GM12892 (cell line): ENCODE data around the gene RBM28.

Experiments used
- DNase-seq: peaks from one replicate; pipeline ENCODE4 v3.0.0; 2011; ENCODE audit not compliant: insufficient read length
- FAIRE-seq: peaks from 2 replicates; lab custom pipeline; 2011; peaks lifted over from hg19 to GRCh38; lab: Jason Lieb, UNC
- POLR2A ChIP-seq: IDR thresholded peaks from 2 replicates; pipeline ENCODE4 v1.6.1; 2011; ENCODE audit warnings: low read depth, low read length, control low read depth
- POLR2AphosphoS5 ChIP-seq: IDR thresholded peaks from 2 replicates; pipeline ENCODE4 v1.6.1; 2011; ENCODE audit warnings: low read depth, low read length, control low read depth
- TAF1 ChIP-seq: IDR thresholded peaks from 2 replicates; pipeline ENCODE4 v1.6.1; 2011; ENCODE audit warnings: low read depth, mild to moderate bottlenecking, control low read depth, low read length, borderline replicate concordance

Gene RBM28

GRCh38 chr7:128385988-128386925, 42.5 kb upstream of the RBM28 start:
- TF ChIP-seq POLR2A (no peak), POLR2AphosphoS5 (no peak), TAF1 (no peak)
- DNase-seq (no peak), FAIRE-seq (no peak)

DNA sequence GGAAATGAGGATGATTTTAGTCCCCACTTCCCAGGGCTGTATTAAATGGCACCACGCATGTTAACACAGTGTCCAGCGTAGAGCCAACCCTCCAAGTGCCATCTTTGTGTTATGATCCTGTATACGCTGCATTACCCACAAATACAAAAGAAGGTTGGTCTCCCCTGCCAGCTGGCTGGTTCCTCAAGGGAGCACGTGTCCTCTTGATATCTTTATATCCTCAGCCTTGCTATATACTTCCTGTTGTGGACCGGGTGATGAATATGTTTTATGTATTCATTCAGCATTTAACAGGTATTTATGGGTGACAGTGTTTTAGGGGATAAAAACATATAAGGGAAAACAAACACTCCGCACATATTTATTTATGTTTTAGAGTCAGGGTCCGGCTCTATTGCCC, 41.0 kb upstream of the RBM28 start:
- DNase-seq (no peak), FAIRE-seq (no peak)
- no peak for TF ChIP-seq POLR2A

DNA sequence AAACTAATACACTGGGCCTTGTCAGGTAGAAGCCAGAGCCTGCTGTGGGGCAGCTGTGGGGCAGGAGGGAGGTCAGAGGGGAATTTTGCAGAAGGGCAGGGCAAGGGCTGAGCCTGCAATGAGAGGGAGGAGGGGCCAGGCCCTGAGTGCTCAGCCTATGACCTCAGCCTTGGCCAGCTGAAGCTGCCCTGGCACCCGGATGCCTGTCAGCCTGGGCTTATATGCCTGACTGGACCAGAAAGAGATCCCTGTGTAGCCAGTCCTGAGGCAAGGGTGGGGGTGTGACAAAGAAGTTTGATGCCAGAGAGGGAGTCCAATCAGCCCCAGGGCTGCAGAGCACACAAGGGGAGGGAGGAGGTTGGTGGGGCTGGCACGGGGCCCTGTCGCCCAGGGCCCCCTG, 40.1 kb upstream of the RBM28 start:
- DNase-seq, result no peak
- FAIRE-seq, result no peak
- TF ChIP-seq TAF1 (no peak), POLR2AphosphoS5 (no peak), POLR2A (no peak)

- TF ChIP-seq TAF1 (no peak), POLR2AphosphoS5 (no peak), POLR2A (no peak)
- FAIRE-seq (no peak), DNase-seq (no peak)
These were observed 37.6 kb upstream of the RBM28 start for GRCh38 chr7:128381161-128381821.

DNA sequence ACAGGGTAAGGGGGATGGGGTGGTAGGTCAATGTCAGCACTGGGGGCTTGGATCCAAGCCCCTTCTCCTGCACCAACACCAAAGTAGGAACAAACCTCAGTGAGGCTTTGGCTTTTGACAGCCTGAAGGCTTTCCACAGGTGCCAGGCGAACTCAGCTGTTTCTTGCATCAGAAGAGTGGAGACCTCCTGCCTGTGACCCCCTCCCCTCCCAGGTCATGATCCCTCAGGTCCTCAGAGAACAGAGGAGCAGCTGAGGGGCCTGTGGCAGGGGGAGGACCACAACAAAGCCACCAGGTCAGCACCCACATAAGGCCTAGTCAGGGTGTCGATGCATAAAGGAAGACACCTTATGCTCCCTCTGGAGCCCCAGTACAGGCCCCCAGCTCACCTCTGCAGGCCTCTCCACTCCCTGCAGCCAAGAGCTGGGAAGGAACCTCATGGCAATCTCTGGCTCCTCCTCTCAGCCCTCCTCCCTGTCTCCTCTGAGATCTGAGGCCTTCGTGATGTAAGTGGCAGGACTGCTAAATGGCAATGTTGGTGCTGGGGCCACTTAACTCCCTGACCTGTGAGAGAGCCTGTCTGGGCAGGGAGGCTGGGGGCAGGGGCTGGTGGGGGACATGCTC, 36.9 kb upstream of the RBM28 start:
- TF ChIP-seq POLR2AphosphoS5, result no peak
- TF ChIP-seq POLR2A, result no peak
- no peak for TF ChIP-seq TAF1
- DNase-seq (no peak), FAIRE-seq (no peak)

DNA sequence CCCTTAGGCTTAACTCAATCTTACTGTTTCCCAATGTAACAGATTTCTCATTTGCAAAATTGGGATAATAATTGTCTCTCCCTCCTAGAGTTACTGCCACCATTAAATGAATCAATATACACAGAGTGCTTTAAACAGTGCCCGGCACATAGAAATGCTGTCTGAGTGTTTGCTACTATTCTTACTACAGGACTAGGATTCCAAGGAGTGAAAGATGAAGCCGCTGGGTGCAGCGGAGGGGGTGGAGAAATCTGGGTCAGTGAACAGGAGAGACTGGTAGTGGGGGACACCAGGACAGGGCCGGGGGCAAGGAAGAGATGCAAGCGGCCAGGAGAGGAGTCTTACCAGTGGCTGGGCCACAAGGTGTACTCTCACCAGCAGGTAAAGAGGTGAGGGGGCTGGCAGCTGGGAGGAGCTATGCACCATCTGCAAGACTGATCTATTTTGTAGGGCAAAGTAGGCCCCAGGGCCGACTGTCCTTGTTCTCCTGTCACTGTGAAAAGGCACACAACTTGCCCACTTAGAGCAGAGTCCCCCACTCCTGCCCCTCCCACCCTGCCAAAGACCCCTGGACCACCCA, 36.3 kb upstream of the RBM28 start:
- DNase-seq (no peak), FAIRE-seq (no peak)
- TF ChIP-seq POLR2AphosphoS5 (no peak), TAF1 (no peak)

GRCh38 chr7:128378637-128379036, 34.9 kb upstream of the RBM28 start:
- FAIRE-seq (no peak), DNase-seq (no peak)
- no peak for TF ChIP-seq TAF1
- TF ChIP-seq POLR2AphosphoS5, result no peak
- no peak for TF ChIP-seq POLR2A

DNA sequence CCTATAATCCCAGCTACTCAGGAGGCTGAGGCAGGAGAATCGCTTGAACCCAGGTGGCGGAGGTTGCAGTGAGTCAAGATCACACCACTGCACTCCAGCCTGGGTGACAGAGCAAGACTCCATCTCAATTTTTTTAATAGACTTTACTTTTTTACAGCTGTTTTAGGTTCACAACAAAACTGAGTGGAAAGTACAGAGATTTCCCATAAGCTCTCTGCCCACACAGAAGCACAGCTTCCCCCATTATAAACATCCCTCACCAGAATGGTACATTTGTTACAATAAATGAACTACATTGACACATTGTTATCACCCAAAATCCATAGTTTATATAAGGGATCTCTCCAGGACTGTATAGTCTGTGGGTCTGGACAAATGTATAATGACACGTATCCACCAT, 32.4 kb upstream of the RBM28 start:
- FAIRE-seq (no peak), DNase-seq (no peak)
- no peak for TF ChIP-seq TAF1
- TF ChIP-seq POLR2A, result no peak
- no peak for TF ChIP-seq POLR2AphosphoS5

DNA sequence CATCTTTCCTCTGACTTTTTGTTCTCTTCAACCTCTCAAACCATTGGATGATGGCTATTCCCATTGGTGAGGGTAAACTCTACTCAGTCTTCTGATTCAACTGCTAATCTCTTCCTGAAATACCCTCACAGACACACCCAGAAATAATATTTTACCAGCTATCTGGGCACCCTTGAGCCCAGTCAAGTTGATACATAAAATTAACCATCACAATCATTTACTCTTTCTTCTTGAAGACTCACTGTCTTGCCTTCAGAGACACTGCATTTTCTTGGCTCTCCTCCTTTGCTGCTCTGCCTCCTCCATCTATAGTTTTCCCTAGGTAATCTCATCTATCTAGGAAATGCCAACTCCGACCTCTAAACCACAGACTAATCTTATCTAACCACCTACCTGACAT, 30.3 kb upstream of the RBM28 start:
- TF ChIP-seq POLR2AphosphoS5 (no peak), POLR2A (no peak), TAF1 (no peak)
- FAIRE-seq (no peak), DNase-seq (no peak)

DNA sequence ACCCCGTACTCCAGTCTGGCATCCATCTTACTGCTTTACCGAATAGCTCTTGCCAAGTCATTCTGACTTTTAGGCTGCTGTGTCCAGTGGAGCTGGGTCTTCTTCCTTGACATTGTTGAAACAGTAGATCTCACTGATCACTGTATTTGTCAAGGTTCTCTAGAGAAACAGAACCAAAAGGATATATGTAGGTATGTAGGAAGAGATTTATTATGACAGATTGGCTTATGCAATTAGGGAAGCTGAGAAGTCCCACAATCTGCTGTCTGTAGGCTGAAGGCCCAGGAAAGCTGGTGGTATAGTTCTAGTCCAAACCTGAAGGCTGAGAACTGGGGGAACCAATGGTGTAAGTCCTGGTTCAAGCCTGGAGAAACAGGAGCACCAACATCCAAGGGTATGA, 29.9 kb upstream of the RBM28 start:
- FAIRE-seq (no peak), DNase-seq (no peak)
- no peak for TF ChIP-seq POLR2AphosphoS5
- TF ChIP-seq POLR2A, result no peak
- TF ChIP-seq TAF1, result no peak

GRCh38 chr7:128370491-128370890, 26.8 kb upstream of the RBM28 start:
- TF ChIP-seq POLR2A (no peak), POLR2AphosphoS5 (no peak), TAF1 (no peak)
- DNase-seq, result no peak
- no peak for FAIRE-seq
